Subcutaneous preadipocyte (primary cell): Measurements from ENCODE around the gene ZSCAN32. TPM values are rescaled to one million over a fixed set of nuclear protein-coding genes. Genes with fewer than 3 reads are reported as not detected.

Experiments
- total RNA-seq: library from RNA; depleted of rRNA; stranded (reverse); fragments of >200 nt; gene quantifications from 2 replicates; pipeline ENCODE4 v1.2.3, GENCODE V29; 2012

ZSCAN32 gene
- total RNA-seq, result 10.3 and 10.4 TPM in 2 replicates

GRCh38 chr16:3400779-3401688, at the start of gene ZSCAN32, which contains the start of gene ZNF174:
Gene ZSCAN32, minus strand, starts transcription at chr16:3401004. Its CDS starts 3,447 bp downstream, at chr16:3397557.
Gene ZNF174, plus strand, starts transcription at chr16:3401215. Its CDS starts 790 bp downstream, at chr16:3402005.

GRCh38 chr16:3443108-3444031, 42.6 kb upstream of the ZSCAN32 start, which contains the start of the genes NAA60 and ZNF597:
Gene NAA60, plus strand, starts transcription at chr16:3443680. Its CDS starts 32,548 bp downstream, at chr16:3476228.
Gene ZNF597, minus strand, starts transcription at chr16:3443504. Its CDS starts 351 bp downstream, at chr16:3443153.

GRCh38 chr16:3355589-3355988, 45.2 kb downstream of the ZSCAN32 start, which contains the start of gene OR2C1:
Gene OR2C1, plus strand, starts transcription at chr16:3355889. Its CDS starts 52 bp downstream, at chr16:3355941.

Other genes starting within 250 kb of the ZSCAN32 start
- gene OR1F1, start 212.8 kb downstream of the ZSCAN32 start, total RNA-seq, result not detected in 2 replicates
- 5.9 and 10.4 TPM in 2 replicates for gene ZNF200, start 165.8 kb downstream of the ZSCAN32 start, total RNA-seq
- gene MEFV, start 144.4 kb downstream of the ZSCAN32 start, total RNA-seq, result under 0.01 and 0.20 TPM in 2 replicates
- gene ZNF263, start 117.5 kb downstream of the ZSCAN32 start, total RNA-seq, result 28.7 and 41.1 TPM in 2 replicates
- gene TIGD7, start 95.6 kb downstream of the ZSCAN32 start, total RNA-seq, result 4.0 and 4.3 TPM in 2 replicates
- gene ZNF75A, start 95.5 kb downstream of the ZSCAN32 start, total RNA-seq, result 14.0 and 26.2 TPM in 2 replicates
- gene OR2C1, start 45.1 kb downstream of the ZSCAN32 start, total RNA-seq, result 0.20 TPM in 1 of 2 replicates, not detected in the other
- gene ZNF174, start 211 bp upstream of the ZSCAN32 start, total RNA-seq, result 9.6 and 10.7 TPM in 2 replicates
- 1.4 and 1.5 TPM in 2 replicates for gene ZNF597, start 42.5 kb upstream of the ZSCAN32 start, total RNA-seq
- gene NAA60, start 42.7 kb upstream of the ZSCAN32 start, total RNA-seq, result 10.3 and 10.4 TPM in 2 replicates
- gene C16orf90, start 94.5 kb upstream of the ZSCAN32 start, total RNA-seq, result not detected in 2 replicates
- gene CLUAP1, start 100.0 kb upstream of the ZSCAN32 start, total RNA-seq, result 12.5 and 17.6 TPM in 2 replicates
- not detected in 2 replicates for gene NLRC3, start 176.4 kb upstream of the ZSCAN32 start, total RNA-seq
- gene SLX4, start 210.6 kb upstream of the ZSCAN32 start, total RNA-seq, result 5.5 and 8.0 TPM in 2 replicates